HEK293T (cell line): ENCODE measurements around the gene TMEM123.

Source experiments
- CTCF ChIA-PET: fragments of 350-600 bp; formaldehyde crosslinking; extraction: SDS; loops from one replicate; lab custom pipeline; 2021; ENCODE audit warnings: antibody characterized with exemption, inconsistent platforms; lab: Yijun Ruan, JAX
- POLR2A ChIA-PET: fragments of 350-600 bp; formaldehyde crosslinking; extraction: SDS; loops from one replicate; lab custom pipeline; 2020; ENCODE audit warnings: antibody characterized with exemption, inconsistent platforms; lab: Yijun Ruan, JAX
- DNase-seq: peaks from one replicate; pipeline ENCODE4 v3.0.0; 2012; ENCODE audit warnings: mixed read lengths; ENCODE audit errors: extremely low spot score
- ARNT ChIP-seq: fragments of 450-650 bp; IDR thresholded peaks from 2 replicates; pipeline ENCODE4 v1.6.1; 2017; ENCODE audit warnings: mild to moderate bottlenecking
- BHLHE40 ChIP-seq: fragments of 450-650 bp; IDR thresholded peaks from 2 replicates; pipeline ENCODE4 v1.6.1; 2016; ENCODE audit warnings: mild to moderate bottlenecking, moderate library complexity, borderline replicate concordance
- CTBP1 ChIP-seq: fragments of 450-650 bp; IDR thresholded peaks from 2 replicates; pipeline ENCODE4 v1.6.1; 2016; ENCODE audit warnings: borderline replicate concordance
- ELF4 ChIP-seq: fragments of 450-650 bp; IDR thresholded peaks from 2 replicates; pipeline ENCODE4 v1.6.1; 2017; ENCODE audit warnings: antibody characterized with exemption
- FOXA1 ChIP-seq: fragments of 450-650 bp; IDR thresholded peaks from 2 replicates; pipeline ENCODE4 v1.6.1; 2016; ENCODE audit warnings: mild to moderate bottlenecking
- FOXK2 ChIP-seq: fragments of 450-650 bp; IDR thresholded peaks from 2 replicates; pipeline ENCODE4 v1.6.1; 2016; ENCODE audit warnings: mild to moderate bottlenecking
- FOXM1 ChIP-seq: fragments of 450-650 bp; IDR thresholded peaks from 2 replicates; pipeline ENCODE4 v1.6.1; 2017; ENCODE audit warnings: mild to moderate bottlenecking, borderline replicate concordance
- HDGF ChIP-seq: fragments of 450-650 bp; IDR thresholded peaks from 2 replicates; pipeline ENCODE4 v1.6.1; 2017; ENCODE audit warnings: antibody characterized with exemption, borderline replicate concordance
- L3MBTL2 ChIP-seq: fragments of 450-650 bp; conservative IDR thresholded peaks from 2 replicates; pipeline ENCODE4 v1.6.1; 2016; ENCODE audit warnings: mild to moderate bottlenecking
- LEF1 ChIP-seq: fragments of 450-650 bp; IDR thresholded peaks from 2 replicates; pipeline ENCODE4 v1.6.1; 2017; ENCODE audit warnings: mild to moderate bottlenecking, borderline replicate concordance
- NFRKB ChIP-seq: fragments of 450-650 bp; IDR thresholded peaks from 2 replicates; pipeline ENCODE4 v1.6.1; 2016; ENCODE audit warnings: mild to moderate bottlenecking, moderate library complexity
- SP1 ChIP-seq: fragments of 450-650 bp; IDR thresholded peaks from 2 replicates; pipeline ENCODE4 v1.6.1; 2017
- SUZ12 ChIP-seq: fragments of 450-650 bp; IDR thresholded peaks from 2 replicates; pipeline ENCODE4 v1.6.1; 2016; ENCODE audit warnings: mild to moderate bottlenecking
- TARDBP ChIP-seq: fragments of 450-650 bp; IDR thresholded peaks from 2 replicates; pipeline ENCODE4 v1.6.1; 2016
- ZNF384 ChIP-seq: fragments of 450-650 bp; IDR thresholded peaks from 2 replicates; pipeline ENCODE4 v1.6.1; 2016
- TF ChIP-seq, protein P1 (sequence below): fragments of 450-650 bp; IDR thresholded peaks from 2 replicates; pipeline ENCODE4 v1.6.1; 2016

TMEM123 gene

GRCh38 chr11:102452461-102453301, at the start of gene TMEM123:
TSS of gene TMEM123 (minus strand) at chr11:102452765. CDS start at chr11:102452623, 142 bp downstream.
- peak; percentile 65 for DNase-seq
- ChIA-PET POLR2A (interaction anchor here (0.9 kb wide), 1 partner anchor 27 kb away, joined by 3 read pairs; no protein-coding TSS in a partner anchor), CTCF (interaction anchor here (0.7 kb wide), 2 partner anchors 62 to 160 kb away, joined by 3 to 4 read pairs; no protein-coding TSS in a partner anchor)
- no peak for TF ChIP-seq HDGF
- TF ChIP-seq SUZ12 = no peak
- TF ChIP-seq, protein P1, sequence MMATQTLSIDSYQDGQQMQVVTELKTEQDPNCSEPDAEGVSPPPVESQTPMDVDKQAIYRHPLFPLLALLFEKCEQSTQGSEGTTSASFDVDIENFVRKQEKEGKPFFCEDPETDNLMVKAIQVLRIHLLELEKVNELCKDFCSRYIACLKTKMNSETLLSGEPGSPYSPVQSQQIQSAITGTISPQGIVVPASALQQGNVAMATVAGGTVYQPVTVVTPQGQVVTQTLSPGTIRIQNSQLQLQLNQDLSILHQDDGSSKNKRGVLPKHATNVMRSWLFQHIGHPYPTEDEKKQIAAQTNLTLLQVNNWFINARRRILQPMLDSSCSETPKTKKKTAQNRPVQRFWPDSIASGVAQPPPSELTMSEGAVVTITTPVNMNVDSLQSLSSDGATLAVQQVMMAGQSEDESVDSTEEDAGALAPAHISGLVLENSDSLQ = no peak
- TF ChIP-seq L3MBTL2 = peak; percentile 46
- no peak; the same call in 1 of the 2 replicates for TF ChIP-seq CTBP1
- no peak for TF ChIP-seq FOXA1

DNA sequence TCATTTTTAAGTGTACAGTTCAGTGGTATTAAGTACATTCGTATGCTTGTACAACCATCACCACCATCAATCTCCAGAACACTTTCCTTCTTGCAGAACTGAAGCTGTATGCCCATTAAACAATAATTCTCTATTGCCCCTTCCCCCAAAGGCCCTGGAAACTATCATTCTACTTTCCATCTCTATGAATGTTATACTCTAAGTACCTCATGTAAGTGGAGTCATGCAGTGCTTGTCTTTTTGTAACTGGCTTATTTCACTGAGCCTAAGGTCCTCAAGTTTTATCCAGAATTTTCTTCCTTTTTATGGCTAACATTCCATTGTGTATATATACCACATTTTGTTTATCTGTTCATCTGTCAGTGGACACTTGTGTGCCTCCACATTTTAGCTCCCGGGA, 48.3 kb upstream of the TMEM123 start:
- no peak for DNase-seq
- POLR2A ChIA-PET = no interaction called here
- CTCF ChIA-PET = interaction anchor here (1.1 to 1.6 kb wide), 2 partner anchors 18 to 112 kb away, joined by 3 to 4 read pairs; no protein-coding TSS in a partner anchor
- TF ChIP-seq ARNT (no peak), FOXM1 (no peak), SUZ12 (no peak), NFRKB (no peak), TARDBP (no peak), L3MBTL2 (no peak)

GRCh38 chr11:102499931-102500330, 47.4 kb upstream of the TMEM123 start:
- no peak for DNase-seq
- ChIA-PET CTCF (interaction anchor here (0.6 to 1.4 kb wide), 4 partner anchors 109 to 158 kb away, joined by 3 to 6 read pairs (median 4); no protein-coding TSS in a partner anchor), POLR2A (no interaction called here)
- TF ChIP-seq ZNF384 (no peak), LEF1 (no peak), ARNT (no peak), BHLHE40 (no peak), SUZ12 (no peak), CTBP1 (no peak), FOXM1 (no peak), FOXK2 (no peak), HDGF (no peak), NFRKB (no peak), SP1 (no peak), FOXA1 (no peak), L3MBTL2 (no peak), TARDBP (no peak), ELF4 (no peak)
- TF ChIP-seq, protein P1 = no peak

DNA sequence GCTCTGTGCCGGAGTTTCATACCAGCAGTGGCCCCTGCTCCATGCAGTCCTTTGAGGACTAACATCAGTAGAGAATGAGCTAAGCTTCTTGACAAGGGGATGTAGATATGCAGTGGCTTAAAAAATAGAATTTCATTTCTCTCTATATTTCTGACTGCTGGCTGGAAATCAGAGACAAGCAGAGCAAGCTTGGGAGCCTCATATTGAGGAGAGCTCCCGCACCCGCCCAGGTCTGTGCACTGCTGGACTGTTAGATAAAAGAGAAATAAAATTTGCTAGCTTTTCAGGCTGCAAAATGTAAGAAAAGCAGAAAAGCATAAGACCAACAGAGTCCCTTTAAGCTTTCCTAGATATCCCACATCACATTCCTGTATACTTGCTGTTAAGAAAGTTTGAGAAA, 46.6 kb upstream of the TMEM123 start:
- no peak for TF ChIP-seq ARNT
- no peak for TF ChIP-seq NFRKB
- TF ChIP-seq HDGF = no peak
- no peak for TF ChIP-seq L3MBTL2
- TF ChIP-seq LEF1 = no peak
- TF ChIP-seq SP1 = no peak
- TF ChIP-seq, protein P1 = no peak
- TF ChIP-seq TARDBP = no peak
- no peak for TF ChIP-seq BHLHE40
- no peak for TF ChIP-seq FOXA1
- POLR2A ChIA-PET = no interaction called here
- CTCF ChIA-PET = interaction anchor here (0.5 to 1.4 kb wide), 5 partner anchors 11 to 157 kb away, joined by 3 to 9 read pairs (median 6); no protein-coding TSS in a partner anchor
- DNase-seq = no peak

DNA sequence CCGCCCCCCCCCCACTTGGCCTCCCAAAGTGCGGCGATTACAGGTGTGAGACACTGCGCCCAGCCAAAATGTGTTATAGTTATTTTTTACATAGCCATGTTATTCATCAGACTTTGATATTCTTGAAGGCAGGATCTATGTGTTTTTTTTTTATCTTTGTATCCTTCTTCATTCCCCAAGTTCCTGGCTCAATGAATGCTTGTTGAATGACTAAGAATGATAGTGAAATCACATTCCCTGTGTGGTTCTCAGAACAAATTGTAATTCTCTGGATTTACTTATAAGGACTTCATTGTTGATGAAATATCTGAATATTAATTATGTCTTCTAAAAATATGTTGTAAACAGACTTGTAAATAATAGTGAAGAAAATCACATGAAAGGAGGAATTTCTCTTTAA, 44.5 kb upstream of the TMEM123 start:
- ChIA-PET CTCF (interaction anchor here (1.2 to 1.5 kb wide), 3 partner anchors 21 to 155 kb away, joined by 3 to 11 read pairs (median 8); no protein-coding TSS in a partner anchor), POLR2A (no interaction called here)
- TF ChIP-seq TARDBP (no peak), FOXA1 (no peak), SUZ12 (no peak), L3MBTL2 (no peak), ELF4 (no peak), BHLHE40 (no peak), ZNF384 (no peak), NFRKB (no peak), FOXK2 (no peak), SP1 (no peak)
- TF ChIP-seq, protein P1 = no peak
- DNase-seq = no peak
